MV-4-11 (cell line): ENCODE data around the gene PRR18.
"Not testable (repeated sequence)": the region's sequence is repeated elsewhere in the genome, so short reads cannot be mapped to it uniquely, and the experiment has no call there.

Source experiments
- DNase-seq: peaks from one replicate; lab custom pipeline; 2025; lab: John Stamatoyannopoulos, UW

The PRR18 gene

GRCh38 chr6:166308033-166308768 is at the start of gene PRR18:
Gene PRR18, minus strand, starts transcription at chr6:166308392. Its CDS starts 250 bp downstream, at chr6:166308142.
- no peak for DNase-seq

GRCh38 chr6:166355552-166355951 is 47.4 kb upstream of the PRR18 start:
- no peak for DNase-seq

GRCh38 chr6:166354965-166355364 is 46.8 kb upstream of the PRR18 start:
- DNase-seq = no peak

- no peak for DNase-seq
These were observed 46.0 kb upstream of the PRR18 start for GRCh38 chr6:166354143-166354542.

- DNase-seq = no peak
These were observed 45.3 kb upstream of the PRR18 start for GRCh38 chr6:166353507-166353906.

- DNase-seq = no peak
These were observed 44.7 kb upstream of the PRR18 start for GRCh38 chr6:166352923-166353322.

GRCh38 chr6:166351715-166352285 is 43.6 kb upstream of the PRR18 start:
- peak; percentile 72 for DNase-seq

GRCh38 chr6:166348305-166348949 is 40.2 kb upstream of the PRR18 start:
- peak; percentile 82 for DNase-seq

- peak; percentile 85 for DNase-seq
These were observed 38.8 kb upstream of the PRR18 start for GRCh38 chr6:166346965-166347364.

GRCh38 chr6:166346449-166346848 is 38.3 kb upstream of the PRR18 start:
- DNase-seq = no peak

GRCh38 chr6:166345672-166346071 is 37.5 kb upstream of the PRR18 start:
- DNase-seq = not testable (repeated sequence)

GRCh38 chr6:166344921-166345320 is 36.7 kb upstream of the PRR18 start:
- not testable (repeated sequence) for DNase-seq

GRCh38 chr6:166344240-166344639 is 36.0 kb upstream of the PRR18 start:
- DNase-seq = no peak

- peak; percentile 87 for DNase-seq
These were observed 34.9 kb upstream of the PRR18 start for GRCh38 chr6:166343150-166343487.

GRCh38 chr6:166342349-166343149 is 34.4 kb upstream of the PRR18 start, which contains the start of gene SFT2D1:
Gene SFT2D1, minus strand, starts transcription at chr6:166342545. Its CDS starts 64 bp downstream, at chr6:166342481.
- DNase-seq = peak; percentile 86

- no peak for DNase-seq
These were observed 33.8 kb upstream of the PRR18 start for GRCh38 chr6:166341977-166342348.

GRCh38 chr6:166341464-166341863 is 33.3 kb upstream of the PRR18 start:
- peak; percentile 65 for DNase-seq

- DNase-seq = no peak
These were observed 30.7 kb upstream of the PRR18 start for GRCh38 chr6:166338854-166339253.

GRCh38 chr6:166336847-166337246 is 28.7 kb upstream of the PRR18 start:
- DNase-seq = no peak

- DNase-seq = no peak
These were observed 27.4 kb upstream of the PRR18 start for GRCh38 chr6:166335378-166336302.

GRCh38 chr6:166334878-166335277 is 26.7 kb upstream of the PRR18 start:
- no peak for DNase-seq
